A549 treated with DMSO at 1 μM for 4 hours (cell line): ENCODE measurements around the gene KRTAP9-9. TPM values are rescaled to one million over a fixed set of nuclear protein-coding genes. Genes with fewer than 3 reads are reported as not detected.

Experiments
- total RNA-seq: library from RNA; stranded (reverse); fragments of 200-300 nt; extraction: Qiagen RNA extraction; gene quantifications from 5 replicates; pipeline ENCODE4 v1.2.3, GENCODE V29; 2022; ENCODE audit warnings: low read depth

KRTAP9-9 gene
- total RNA-seq = not detected in 5 replicates

DNA sequence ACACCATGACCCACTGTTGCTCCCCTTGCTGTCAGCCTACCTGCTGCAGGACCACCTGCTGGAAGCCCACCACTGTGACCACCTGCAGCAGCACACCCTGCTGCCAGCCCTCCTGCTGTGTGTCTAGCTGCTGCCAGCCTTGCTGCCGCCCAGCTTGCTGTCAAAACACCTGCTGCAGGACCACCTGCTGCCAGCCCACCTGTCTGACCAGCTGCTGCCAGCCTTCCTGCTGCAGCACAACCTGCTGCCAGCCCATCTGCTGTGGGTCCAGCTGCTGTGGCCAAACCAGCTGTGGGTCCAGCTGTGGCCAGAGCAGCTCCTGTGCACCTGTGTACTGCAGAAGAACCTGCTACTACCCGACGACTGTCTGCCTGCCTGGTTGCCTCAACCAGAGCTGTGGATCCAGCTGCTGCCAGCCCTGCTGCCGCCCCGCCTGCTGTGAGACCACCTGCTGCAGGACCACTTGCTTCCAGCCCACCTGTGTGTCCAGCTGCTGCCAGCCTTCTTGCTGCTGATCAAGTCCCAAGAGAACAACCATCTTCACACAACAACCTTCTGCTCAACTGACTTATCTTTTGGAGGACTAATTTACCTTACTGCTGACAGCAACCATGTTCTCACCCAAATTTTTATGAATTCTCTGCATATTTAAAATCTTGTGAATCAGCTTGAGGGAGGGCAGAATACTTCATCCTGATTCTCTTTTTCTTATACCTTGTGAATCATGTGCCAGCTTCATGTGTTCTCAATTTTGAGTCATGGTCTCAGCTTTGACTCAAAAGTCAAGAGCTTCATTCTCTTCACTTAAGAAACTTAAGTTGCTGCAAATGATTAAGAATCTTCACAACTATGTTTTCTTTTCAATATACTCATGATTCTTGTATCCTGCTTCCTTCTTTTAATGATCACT lies at the start of gene KRTAP9-9:
Gene KRTAP9-9, plus strand, starts transcription at position 4 of the 910 bp plus-strand sequence.

DNA sequence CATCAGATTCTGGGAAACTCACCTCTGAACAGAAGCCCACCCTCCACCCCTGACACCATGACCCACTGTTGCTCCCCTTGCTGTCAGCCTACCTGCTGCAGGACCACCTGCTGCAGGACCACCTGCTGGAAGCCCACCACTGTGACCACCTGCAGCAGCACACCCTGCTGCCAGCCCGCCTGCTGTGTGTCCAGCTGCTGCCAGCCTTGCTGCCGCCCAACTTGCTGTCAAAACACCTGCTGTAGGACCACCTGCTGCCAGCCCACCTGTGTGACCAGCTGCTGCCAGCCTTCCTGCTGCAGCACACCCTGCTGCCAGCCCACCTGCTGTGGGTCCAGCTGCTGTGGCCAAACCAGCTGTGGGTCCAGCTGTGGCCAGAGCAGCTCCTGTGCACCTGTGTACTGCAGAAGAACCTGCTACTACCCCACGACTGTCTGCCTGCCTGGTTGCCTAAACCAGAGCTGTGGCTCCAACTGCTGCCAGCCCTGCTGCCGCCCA lies 28.5 kb upstream of the KRTAP9-9 start, which contains the start of gene KRTAP9-2:
Gene KRTAP9-2, plus strand, starts transcription at position 51 of the 498 bp plus-strand sequence. Its CDS starts 7 bp downstream, at position 58.

DNA sequence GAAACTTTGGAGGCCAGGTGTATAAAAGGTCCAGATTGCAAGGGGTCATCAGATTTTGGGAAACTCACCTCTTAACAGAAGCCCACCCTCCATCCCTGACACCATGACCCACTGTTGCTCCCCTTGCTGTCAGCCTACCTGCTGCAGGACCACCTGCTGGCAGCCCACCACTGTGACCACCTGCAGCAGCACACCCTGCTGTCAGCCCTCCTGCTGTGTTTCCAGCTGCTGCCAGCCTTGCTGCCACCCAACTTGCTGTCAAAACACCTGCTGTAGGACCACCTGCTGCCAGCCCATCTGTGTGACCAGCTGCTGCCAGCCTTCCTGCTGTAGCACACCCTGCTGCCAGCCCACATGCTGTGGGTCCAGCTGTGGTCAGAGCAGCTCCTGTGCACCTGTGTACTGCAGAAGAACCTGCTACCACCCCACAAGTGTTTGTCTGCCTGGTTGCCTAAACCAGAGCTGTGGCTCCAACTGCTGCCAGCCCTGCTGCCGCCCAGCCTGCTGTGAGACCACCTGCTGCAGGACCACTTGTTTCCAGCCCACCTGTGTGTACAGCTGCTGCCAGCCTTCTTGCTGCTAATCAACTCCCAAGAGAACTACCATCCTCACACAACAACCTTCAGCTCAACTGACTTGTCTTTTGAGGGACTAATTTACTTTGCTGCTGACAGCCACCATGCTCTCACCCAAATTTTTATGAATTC lies 22.6 kb upstream of the KRTAP9-9 start, which contains the start of gene KRTAP9-3:
Gene KRTAP9-3, plus strand, starts transcription at position 51 of the 707 bp plus-strand sequence. Its CDS starts 53 bp downstream, at position 104.

DNA sequence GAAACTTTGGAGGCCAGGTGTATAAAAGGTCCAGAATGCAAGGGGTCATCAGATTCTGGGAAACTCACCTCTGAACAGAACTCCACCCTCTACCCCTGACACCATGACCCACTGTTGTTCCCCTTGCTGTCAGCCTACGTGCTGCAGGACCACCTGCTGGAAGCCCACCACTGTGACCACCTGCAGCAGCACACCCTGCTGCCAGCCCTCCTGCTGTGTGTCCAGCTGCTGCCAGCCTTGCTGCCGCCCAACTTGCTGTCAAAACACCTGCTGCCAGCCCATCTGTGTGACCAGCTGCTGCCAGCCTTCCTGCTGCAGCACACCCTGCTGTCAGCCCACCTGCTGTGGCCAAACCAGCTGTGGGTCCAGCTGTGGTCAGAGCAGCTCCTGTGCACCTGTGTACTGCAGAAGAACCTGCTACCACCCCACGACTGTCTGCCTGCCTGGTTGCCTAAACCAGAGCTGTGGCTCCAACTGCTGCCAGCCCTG lies 17.2 kb upstream of the KRTAP9-9 start, which contains the start of gene KRTAP9-8:
Gene KRTAP9-8, plus strand, starts transcription at position 51 of the 489 bp plus-strand sequence. Its CDS starts 53 bp downstream, at position 104.

DNA sequence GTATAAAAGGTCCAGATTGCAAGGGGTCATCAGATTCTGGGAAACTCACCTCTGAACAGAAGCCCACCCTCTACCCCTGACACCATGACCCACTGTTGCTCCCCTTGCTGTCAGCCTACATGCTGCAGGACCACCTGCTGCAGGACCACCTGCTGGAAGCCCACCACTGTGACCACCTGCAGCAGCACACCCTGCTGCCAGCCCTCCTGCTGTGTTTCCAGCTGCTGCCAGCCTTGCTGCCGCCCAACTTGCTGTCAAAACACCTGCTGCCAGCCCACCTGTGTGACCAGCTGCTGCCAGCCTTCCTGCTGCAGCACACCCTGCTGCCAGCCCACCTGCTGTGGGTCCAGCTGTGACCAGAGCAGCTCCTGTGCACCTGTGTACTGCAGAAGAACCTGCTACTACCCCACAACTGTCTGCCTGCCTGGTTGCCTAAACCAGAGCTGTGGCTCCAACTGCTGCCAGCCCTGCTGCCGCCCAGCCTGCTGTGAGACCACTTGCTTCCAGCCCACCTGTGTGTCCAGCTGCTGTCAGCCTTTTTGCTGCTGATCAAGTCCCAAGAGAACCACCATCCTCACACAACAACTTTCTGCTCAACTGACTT lies 5.4 kb upstream of the KRTAP9-9 start, which contains the start of gene KRTAP9-4:
Gene KRTAP9-4, plus strand, starts transcription at position 51 of the 604 bp plus-strand sequence. Its CDS starts 34 bp downstream, at position 85.

DNA sequence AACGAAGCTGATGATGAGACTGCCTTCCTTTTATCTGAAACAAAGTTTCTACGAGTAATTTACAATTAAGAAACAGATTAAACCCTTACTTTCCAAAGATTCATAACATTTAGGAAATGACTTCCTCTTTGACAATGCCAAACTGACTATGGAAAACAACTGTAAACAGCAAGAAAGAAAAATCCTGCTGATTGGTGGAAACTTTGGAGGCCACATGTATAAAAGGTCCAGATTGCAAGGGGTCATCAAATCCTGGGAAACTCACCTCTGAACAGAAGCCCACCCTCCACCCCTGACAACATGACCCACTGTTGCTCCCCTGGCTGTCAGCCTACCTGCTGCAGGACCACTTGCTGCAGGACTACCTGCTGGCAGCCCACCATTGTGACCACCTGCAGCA lies 9.9 kb downstream of the KRTAP9-9 start, which contains the start of gene KRTAP9-6:
Gene KRTAP9-6, plus strand, starts transcription at position 301 of the 400 bp plus-strand sequence. Its CDS starts 0 bp downstream, at position 301.

DNA sequence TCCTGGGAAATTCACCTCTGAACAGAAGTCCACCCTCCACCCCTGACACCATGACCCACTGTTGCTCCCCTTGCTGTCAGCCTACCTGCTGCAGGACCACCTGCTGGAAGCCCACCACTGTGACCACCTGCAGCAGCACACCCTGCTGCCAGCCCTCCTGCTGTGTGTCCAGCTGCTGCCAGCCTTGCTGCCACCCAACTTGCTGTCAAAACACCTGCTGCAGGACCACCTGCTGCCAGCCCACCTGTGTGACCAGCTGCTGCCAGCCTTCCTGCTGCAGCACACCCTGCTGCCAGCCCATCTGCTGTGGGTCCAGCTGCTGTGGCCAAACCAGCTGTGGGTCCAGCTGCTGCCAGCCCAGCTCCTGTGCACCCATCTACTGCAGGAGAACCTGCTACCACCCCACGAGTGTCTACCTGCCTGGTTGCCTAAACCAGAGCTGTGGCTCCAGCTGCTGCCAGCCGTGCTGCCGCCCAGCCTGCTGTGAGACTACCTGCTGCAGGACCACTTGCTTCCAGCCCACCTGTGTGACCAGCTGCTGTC lies 20.5 kb downstream of the KRTAP9-9 start, which contains the start of gene KRTAP9-7:
Gene KRTAP9-7, plus strand, starts transcription at position 51 of the 543 bp plus-strand sequence. Its CDS starts 0 bp downstream, at position 51.

DNA sequence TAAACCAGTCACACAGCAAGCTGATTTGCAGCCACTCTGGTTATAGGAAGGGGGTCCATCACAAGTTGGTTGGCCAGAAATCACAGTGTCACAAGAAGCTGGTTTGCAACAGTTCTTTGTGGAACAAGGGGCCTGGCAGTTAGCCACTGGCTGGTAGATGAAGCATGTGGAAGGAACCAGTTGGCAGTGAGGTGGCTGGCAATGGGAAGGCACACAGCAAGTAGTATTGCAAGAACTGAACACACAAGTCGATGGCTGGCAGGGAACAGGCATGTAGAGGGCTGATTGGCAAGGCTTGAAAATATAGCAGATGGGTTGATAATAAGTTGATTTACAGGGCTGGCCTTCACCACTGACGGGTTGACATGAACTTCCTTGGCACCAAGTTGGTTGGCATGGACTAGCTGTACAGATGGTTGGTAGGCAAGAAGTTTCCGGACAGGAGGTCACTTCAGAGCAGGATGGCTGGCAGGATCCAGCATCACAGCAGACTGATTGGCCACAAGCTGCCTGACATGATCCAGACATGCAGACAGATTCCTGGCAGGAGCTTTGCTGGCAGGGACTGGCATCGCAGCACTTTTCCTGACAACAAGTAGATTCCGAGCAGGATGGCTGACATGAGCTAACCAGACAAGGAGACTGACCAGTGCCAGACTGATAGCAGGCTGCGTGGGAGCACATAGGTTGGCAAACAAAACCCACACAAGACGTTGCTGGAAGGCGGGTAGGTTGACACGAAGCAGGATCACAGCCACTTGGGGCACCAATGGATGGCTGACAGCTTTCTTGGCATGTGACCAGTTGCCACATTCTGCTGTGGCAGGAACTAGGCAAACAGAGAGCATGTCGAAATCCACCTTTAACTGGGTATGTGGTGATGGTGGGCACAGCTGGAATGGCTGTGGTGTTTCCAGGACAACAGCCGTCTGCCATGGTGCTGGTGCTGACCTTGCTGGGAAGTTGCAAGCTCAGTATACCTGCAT lies 47.0 kb downstream of the KRTAP9-9 start, which contains the start of gene KRTAP29-1:
Gene KRTAP29-1, minus strand, starts transcription at position 936 of the 986 bp plus-strand sequence. Its CDS starts 0 bp downstream, at position 936.

Other genes with a start within 250 kb of the KRTAP9-9 start
- gene KRTAP3-1, start 246.3 kb upstream of the KRTAP9-9 start, total RNA-seq = not detected in 5 replicates
- gene KRTAP1-5, start 228.2 kb upstream of the KRTAP9-9 start, total RNA-seq = 0.08 TPM in 1 of 5 replicates, not detected in the others
- gene KRTAP1-4, start 225.2 kb upstream of the KRTAP9-9 start, total RNA-seq = not detected in 5 replicates
- gene KRTAP1-3, start 220.5 kb upstream of the KRTAP9-9 start, total RNA-seq = not detected in 5 replicates
- gene KRTAP1-1, start 213.9 kb upstream of the KRTAP9-9 start, total RNA-seq = not detected in 5 replicates
- gene KRTAP2-1, start 208.1 kb upstream of the KRTAP9-9 start, total RNA-seq = not detected in 5 replicates
- not detected in 5 replicates for gene KRTAP2-2, start 200.2 kb upstream of the KRTAP9-9 start, total RNA-seq
- gene KRTAP2-3, start 195.3 kb upstream of the KRTAP9-9 start, total RNA-seq = 0.12 to 0.13 TPM in 2 of 5 replicates, not detected in the others
- not detected in 5 replicates for gene KRTAP2-4, start 189.5 kb upstream of the KRTAP9-9 start, total RNA-seq
- gene KRTAP4-7, start 171.2 kb upstream of the KRTAP9-9 start, total RNA-seq = not detected in 5 replicates
- gene KRTAP4-8, start 157.2 kb upstream of the KRTAP9-9 start, total RNA-seq = not detected in 5 replicates
- not detected in 5 replicates for gene KRTAP4-16, start 153.2 kb upstream of the KRTAP9-9 start, total RNA-seq
- 0.20 TPM in 1 of 5 replicates, not detected in the others for gene KRTAP4-9, start 150.0 kb upstream of the KRTAP9-9 start, total RNA-seq
- gene KRTAP4-11, start 137.0 kb upstream of the KRTAP9-9 start, total RNA-seq = not detected in 5 replicates
- not detected in 5 replicates for gene KRTAP4-12, start 131.2 kb upstream of the KRTAP9-9 start, total RNA-seq
- not detected in 5 replicates for gene KRTAP4-6, start 114.8 kb upstream of the KRTAP9-9 start, total RNA-seq
- not detected in 5 replicates for gene KRTAP4-5, start 105.6 kb upstream of the KRTAP9-9 start, total RNA-seq
- gene KRTAP4-4, start 94.6 kb upstream of the KRTAP9-9 start, total RNA-seq = not detected in 5 replicates
- not detected in 5 replicates for gene KRTAP4-3, start 87.2 kb upstream of the KRTAP9-9 start, total RNA-seq
- not detected in 5 replicates for gene KRTAP4-2, start 77.2 kb upstream of the KRTAP9-9 start, total RNA-seq
- 0.15 to 0.30 TPM (median 0.20 TPM) in 4 of 5 replicates, not detected in the other for gene KRTAP4-1, start 70.5 kb upstream of the KRTAP9-9 start, total RNA-seq
- gene KRTAP9-1, start 65.5 kb upstream of the KRTAP9-9 start, total RNA-seq = not detected in 5 replicates
- gene KRTAP9-2, start 28.7 kb upstream of the KRTAP9-9 start, total RNA-seq = not detected in 5 replicates
- gene KRTAP9-3, start 22.9 kb upstream of the KRTAP9-9 start, total RNA-seq = not detected in 5 replicates
- gene KRTAP9-8, start 17.4 kb upstream of the KRTAP9-9 start, total RNA-seq = not detected in 5 replicates
- gene KRTAP9-4, start 5.7 kb upstream of the KRTAP9-9 start, total RNA-seq = not detected in 5 replicates
- not detected in 5 replicates for gene KRTAP9-6, start 10.0 kb downstream of the KRTAP9-9 start, total RNA-seq
- gene KRTAP9-7, start 20.3 kb downstream of the KRTAP9-9 start, total RNA-seq = not detected in 5 replicates
- gene KRTAP29-1, start 47.5 kb downstream of the KRTAP9-9 start, total RNA-seq = not detected in 5 replicates
- gene KRTAP16-1, start 53.9 kb downstream of the KRTAP9-9 start, total RNA-seq = not detected in 5 replicates
- not detected in 5 replicates for gene KRTAP17-1, start 60.3 kb downstream of the KRTAP9-9 start, total RNA-seq
- not detected in 5 replicates for gene KRT33A, start 95.4 kb downstream of the KRTAP9-9 start, total RNA-seq
- 0.07 to 0.28 TPM (median 0.15 TPM) in 3 of 5 replicates, not detected in the others for gene KRT33B, start 114.4 kb downstream of the KRTAP9-9 start, total RNA-seq
- gene KRT34, start 126.9 kb downstream of the KRTAP9-9 start, total RNA-seq = 0.29 to 0.53 TPM (median 0.49 TPM) in 5 replicates
- gene KRT31, start 142.2 kb downstream of the KRTAP9-9 start, total RNA-seq = not detected in 5 replicates
- not detected in 5 replicates for gene KRT37, start 169.2 kb downstream of the KRTAP9-9 start, total RNA-seq
- gene KRT38, start 185.6 kb downstream of the KRTAP9-9 start, total RNA-seq = not detected in 5 replicates
- gene KRT32, start 212.0 kb downstream of the KRTAP9-9 start, total RNA-seq = not detected in 5 replicates
- gene KRT35, start 225.8 kb downstream of the KRTAP9-9 start, total RNA-seq = not detected in 5 replicates
- not detected in 5 replicates for gene KRT36, start 234.5 kb downstream of the KRTAP9-9 start, total RNA-seq